HG03575 (cell line): ENCODE data around the gene COL24A1.
A peak's percentile ranks its signal among the peaks of the same experiment; 100 is the strongest.
"Not testable (repeated sequence)": the region's sequence is repeated elsewhere in the genome, so short reads cannot be mapped to it uniquely, and the experiment has no call there.

Experiments used
- ATAC-seq: cut with Tn5 transposase; IDR thresholded peaks from one replicate; pipeline ENCODE4 v1.9.1; 2021; ENCODE audit not compliant: unreplicated experiment, insufficient number of reproducible peaks, low FRiP score; ENCODE audit errors: extremely low read depth

COL24A1 gene

GRCh38 chr1:86035101-86035500, 121.5 kb downstream of the COL24A1 start:
- no peak for ATAC-seq

- ATAC-seq, result no peak
These were observed 126.4 kb downstream of the COL24A1 start for GRCh38 chr1:86030180-86030579.

- no peak for ATAC-seq
These were observed 138.2 kb downstream of the COL24A1 start for GRCh38 chr1:86018283-86018923.

- ATAC-seq, result peak; percentile 77
These were observed 140.4 kb downstream of the COL24A1 start for GRCh38 chr1:86016076-86016759.

GRCh38 chr1:86015375-86015774, 141.2 kb downstream of the COL24A1 start:
- ATAC-seq, result no peak

GRCh38 chr1:86000601-86001000, 156.0 kb downstream of the COL24A1 start:
- ATAC-seq, result no peak

- no peak for ATAC-seq
These were observed 158.3 kb downstream of the COL24A1 start for GRCh38 chr1:85998105-85998855.

GRCh38 chr1:85992791-85993190, 163.8 kb downstream of the COL24A1 start:
- peak; percentile 73 for ATAC-seq

- no peak for ATAC-seq
These were observed 165.3 kb downstream of the COL24A1 start for GRCh38 chr1:85991261-85991660.

GRCh38 chr1:85984636-85985035, 171.9 kb downstream of the COL24A1 start:
- no peak for ATAC-seq

- no peak for ATAC-seq
These were observed 173.3 kb downstream of the COL24A1 start for GRCh38 chr1:85983316-85983715.

- no peak for ATAC-seq
These were observed 179.9 kb downstream of the COL24A1 start for GRCh38 chr1:85976516-85977205.

- no peak for ATAC-seq
These were observed 180.6 kb downstream of the COL24A1 start for GRCh38 chr1:85975912-85976371.

- no peak for ATAC-seq
These were observed 194.1 kb downstream of the COL24A1 start for GRCh38 chr1:85962457-85962856.

GRCh38 chr1:85957760-85958159, 198.8 kb downstream of the COL24A1 start:
- ATAC-seq, result no peak

GRCh38 chr1:85955218-85955617, 201.4 kb downstream of the COL24A1 start:
- ATAC-seq, result not testable (repeated sequence)

GRCh38 chr1:85952460-85952859, 204.1 kb downstream of the COL24A1 start:
- ATAC-seq, result no peak

GRCh38 chr1:85947186-85947585, 209.4 kb downstream of the COL24A1 start:
- no peak for ATAC-seq

- ATAC-seq, result no peak
These were observed 212.6 kb downstream of the COL24A1 start for GRCh38 chr1:85943945-85944344.
